GM23338 (cell line): ENCODE measurements around the gene CDHR2. TPM values are rescaled to one million over a fixed set of nuclear protein-coding genes. Genes with fewer than 3 reads are reported as not detected.
"Not testable (repeated sequence)": the region's sequence is repeated elsewhere in the genome, so short reads cannot be mapped to it uniquely, and the experiment has no call there.

Experiments
- ATAC-seq: fragments of 200-7000 bp; cut with Tn5 transposase; 3 replicates; pipeline ENCODE4 v1.9.1; 2020
- DNase-seq: peaks from one replicate; pipeline ENCODE4 v3.0.0-alpha.2; 2015; ENCODE audit warnings: low spot score
- H2AFZ ChIP-seq: fragments of 200-600 bp; sonication (generic); 2 replicates; pipeline ENCODE4 v1.8.0; 2016; ENCODE audit warnings: antibody characterized with exemption, mild to moderate bottlenecking, moderate library complexity
- H3F3A ChIP-seq: fragments of 200-600 bp; sonication (generic); replicated peaks from 2 replicates; pipeline ENCODE4 v1.8.0; 2017; ENCODE audit warnings: antibody characterized with exemption, mixed run types, low read depth
- H3K27ac ChIP-seq: fragments of 200-600 bp; sonication (generic); 2 replicates; pipeline ENCODE4 v1.6.1; 2016; ENCODE audit warnings: low read depth
- H3K27me3 ChIP-seq: fragments of 200-600 bp; sonication (generic); 2 replicates; pipeline ENCODE4 v1.8.0; 2016; ENCODE audit warnings: mild to moderate bottlenecking, mixed run types, moderate library complexity; ENCODE audit not compliant: insufficient read depth
- H3K36me3 ChIP-seq: fragments of 200-600 bp; sonication (generic); 2 replicates; pipeline ENCODE4 v1.8.0; 2016; ENCODE audit warnings: mild to moderate bottlenecking; ENCODE audit not compliant: insufficient read depth
- H3K4me1 ChIP-seq: fragments of 200-600 bp; sonication (generic); 2 replicates; pipeline ENCODE4 v1.8.0; 2016; ENCODE audit warnings: mild to moderate bottlenecking, moderate library complexity; ENCODE audit not compliant: insufficient read depth
- H3K4me2 ChIP-seq: fragments of 200-600 bp; sonication (generic); 2 replicates; pipeline ENCODE4 v1.7.1; 2017; ENCODE audit warnings: mixed run types
- H3K4me3 ChIP-seq: fragments of 200-600 bp; sonication (generic); 2 replicates; pipeline ENCODE4 v1.6.1; 2016; ENCODE audit warnings: mixed run types
- H3K79me2 ChIP-seq: fragments of 200-600 bp; sonication (generic); replicated peaks from 2 replicates; pipeline ENCODE4 v1.8.0; 2017; ENCODE audit warnings: mild to moderate bottlenecking; ENCODE audit not compliant: insufficient read depth
- H3K9me2 ChIP-seq: fragments of 200-600 bp; sonication (generic); 2 replicates; pipeline ENCODE4 v1.8.0; 2017; ENCODE audit not compliant: insufficient read depth
- H4K20me1 ChIP-seq: fragments of 200-600 bp; sonication (generic); replicated peaks from 2 replicates; pipeline ENCODE4 v1.8.0; 2017; ENCODE audit warnings: mild to moderate bottlenecking; ENCODE audit not compliant: insufficient read depth
- H3K27ac Mint-ChIP-seq: 2 replicates; pipeline ENCODE4 v1.8.0; 2020; ENCODE audit warnings: inconsistent platforms, mild to moderate bottlenecking, moderate library complexity, mixed read lengths
- H3K27me3 Mint-ChIP-seq: 3 replicates; pipeline ENCODE4 v1.8.0; 2022; ENCODE audit warnings: low read depth, mild to moderate bottlenecking, moderate library complexity, mixed read lengths, inconsistent platforms; ENCODE audit not compliant: insufficient read depth, poor library complexity
- H3K36me3 Mint-ChIP-seq: 3 replicates; pipeline ENCODE4 v1.8.0; 2021; ENCODE audit warnings: low read depth, mild to moderate bottlenecking, inconsistent platforms, moderate library complexity, mixed read lengths
- H3K4me1 Mint-ChIP-seq: 3 replicates; pipeline ENCODE4 v1.8.0; 2020; ENCODE audit warnings: mild to moderate bottlenecking, inconsistent platforms, mixed read lengths
- H3K4me3 Mint-ChIP-seq: 3 replicates; pipeline ENCODE4 v1.8.0; 2021; ENCODE audit warnings: moderate library complexity, mild to moderate bottlenecking, inconsistent platforms, mixed read lengths
- H3K9me3 Mint-ChIP-seq: 3 replicates; pipeline ENCODE4 v1.8.0; 2020; ENCODE audit warnings: moderate library complexity, mild to moderate bottlenecking, inconsistent platforms, mixed read lengths
- CREB1 ChIP-seq: fragments of 250-450 bp; sonication (Bioruptor Pico); IDR thresholded peaks from 2 replicates; pipeline ENCODE4 v1.5.0; 2020; ENCODE audit warnings: low read depth, mild to moderate bottlenecking, moderate library complexity
- EZH2 ChIP-seq: fragments of 200-600 bp; sonication (generic); IDR thresholded peaks from one replicate; pipeline ENCODE4 v1.8.0; 2017; ENCODE audit warnings: antibody characterized with exemption, mild to moderate bottlenecking, low read depth; ENCODE audit not compliant: unreplicated experiment
- EZH2phosphoT487 ChIP-seq: fragments of 200-600 bp; sonication (generic); IDR thresholded peaks from one replicate; pipeline ENCODE4 v1.8.1; 2018; ENCODE audit warnings: antibody characterized with exemption; ENCODE audit not compliant: unreplicated experiment
- NANOG ChIP-seq: IDR thresholded peaks from 2 replicates; pipeline ENCODE4 v1.6.1; 2016; ENCODE audit warnings: antibody characterized with exemption, borderline replicate concordance
- POLR2AphosphoS5 ChIP-seq: IDR thresholded peaks from 2 replicates; pipeline ENCODE4 v1.6.1; 2016; ENCODE audit warnings: antibody characterized with exemption, low read depth
- polyA plus RNA-seq: library from polyadenylated mRNA; unstranded; fragments of >200 nt; fragmentation: Nextera tagmentation; extraction: Ambion mirVana; gene quantifications from 2 replicates; pipeline ENCODE4 v1.2.1, GENCODE V29; 2016
- total RNA-seq: library from RNA; depleted of rRNA; stranded (reverse); fragments of >200 nt; shearing (Covaris generic); gene quantifications from 2 replicates; pipeline ENCODE4 v1.2.3, GENCODE V29; 2014
- TF ChIP-seq, protein P1 (sequence below), 2 experiments: fragments of 200-600 bp in 1 of 2; sonication (generic) in 1 of 2; conservative IDR thresholded peaks; 2 replicates each; pipeline versions ENCODE4 v1.5.1 to v1.6.1; 2016 to 2017; ENCODE audit warnings: antibody characterized with exemption in 2 of 2, low read depth in 2 of 2, mild to moderate bottlenecking in 2 of 2, moderate library complexity in 1 of 2
- TF ChIP-seq, protein P2 (sequence below): fragments of 250-450 bp; sonication (Bioruptor Pico); IDR thresholded peaks from 2 replicates; pipeline ENCODE4 v1.5.0; 2020; ENCODE audit warnings: mild to moderate bottlenecking, moderate library complexity

The CDHR2 gene
- total and polyA plus RNA-seq, 2 experiments from 2014 or later = not detected

DNA sequence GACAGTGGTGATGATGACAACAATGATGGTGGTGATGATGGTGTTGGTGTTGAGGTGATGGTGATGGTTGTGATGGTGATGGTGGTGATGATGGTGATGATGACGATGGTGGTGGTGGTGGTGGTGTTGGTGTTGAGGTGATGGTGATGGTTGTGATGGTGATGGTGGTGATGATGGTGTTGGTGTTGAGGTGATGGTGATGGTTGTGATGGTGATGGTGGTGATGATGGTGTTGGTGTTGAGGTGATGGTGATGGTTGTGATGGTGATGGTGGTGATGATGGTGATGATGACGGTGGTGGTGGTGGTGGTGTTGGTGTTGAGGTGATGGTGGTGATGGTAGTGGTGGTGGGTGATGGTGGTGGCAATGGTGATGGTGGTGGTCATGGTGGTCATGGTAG is 42.5 kb downstream of the CDHR2 start:
- not testable (repeated sequence) for H4K20me1 ChIP-seq, H3K27ac Mint-ChIP-seq, H3K4me1 ChIP-seq, H3K4me3 ChIP-seq, H3K4me3 Mint-ChIP-seq, H3K27me3 ChIP-seq, H3F3A ChIP-seq, H3K36me3 ChIP-seq, H3K79me2 ChIP-seq, ATAC-seq, H3K4me1 Mint-ChIP-seq, H3K36me3 Mint-ChIP-seq, H3K9me2 ChIP-seq, H2AFZ ChIP-seq, H3K27ac ChIP-seq, DNase-seq, H3K4me2 ChIP-seq
- Mint-ChIP-seq H3K27me3 (peaks cover 28% of the 10 kb centered on the region), H3K9me3 (peaks cover 17% of the 10 kb centered on the region)
- peak; percentile 37 for TF ChIP-seq EZH2phosphoT487

DNA sequence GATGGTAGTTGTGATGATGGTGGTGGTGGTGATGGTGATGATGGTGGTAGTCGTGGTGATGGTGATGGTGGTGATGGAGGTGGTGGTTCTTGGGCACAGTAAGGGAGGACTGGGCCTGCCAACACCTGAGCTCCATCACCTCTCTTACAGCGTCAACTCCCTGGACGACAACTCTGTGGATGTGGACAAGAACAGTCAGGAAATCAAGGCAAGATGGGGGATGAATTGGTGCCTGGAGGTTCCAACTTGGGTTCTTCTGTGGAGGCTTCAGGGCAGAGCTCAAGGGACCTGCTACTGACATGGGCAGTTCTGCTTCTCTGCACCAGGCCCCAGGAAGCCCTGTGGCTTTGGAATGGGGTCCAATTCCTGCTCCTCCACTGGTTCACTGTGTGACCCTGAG is 43.4 kb downstream of the CDHR2 start:
- Histone ChIP-seq H3K4me3 (no peak overlapping the region), H3K79me2 (no peaks in the 10 kb centered on the region), H3K27ac (no peak overlapping the region), H2AFZ (no peak overlapping the region), H3F3A (peaks cover 3% of the 10 kb centered on the region; the same call in 1 of the 2 replicates), H3K36me3 (no peaks in the 10 kb centered on the region), H3K4me1 (no peaks in the 10 kb centered on the region), H3K27me3 (peaks cover 9% of the 10 kb centered on the region), H4K20me1 (no peaks in the 10 kb centered on the region), H3K4me2 (no peak overlapping the region), H3K9me2 (peaks cover 9% of the 10 kb centered on the region)
- no peak for DNase-seq
- Mint-ChIP-seq H3K27me3 (peaks cover 28% of the 10 kb centered on the region), H3K27ac (no peak overlapping the region), H3K4me3 (no peak overlapping the region), H3K9me3 (peaks cover 17% of the 10 kb centered on the region), H3K36me3 (peaks cover 6% of the 10 kb centered on the region; the same call in 2 of the 3 replicates), H3K4me1 (no peaks in the 10 kb centered on the region; the same call in 2 of the 3 replicates)
- ATAC-seq = no peak
- TF ChIP-seq POLR2AphosphoS5 (no peak), CREB1 (CRISPR knock-in tag) (no peak)

DNA sequence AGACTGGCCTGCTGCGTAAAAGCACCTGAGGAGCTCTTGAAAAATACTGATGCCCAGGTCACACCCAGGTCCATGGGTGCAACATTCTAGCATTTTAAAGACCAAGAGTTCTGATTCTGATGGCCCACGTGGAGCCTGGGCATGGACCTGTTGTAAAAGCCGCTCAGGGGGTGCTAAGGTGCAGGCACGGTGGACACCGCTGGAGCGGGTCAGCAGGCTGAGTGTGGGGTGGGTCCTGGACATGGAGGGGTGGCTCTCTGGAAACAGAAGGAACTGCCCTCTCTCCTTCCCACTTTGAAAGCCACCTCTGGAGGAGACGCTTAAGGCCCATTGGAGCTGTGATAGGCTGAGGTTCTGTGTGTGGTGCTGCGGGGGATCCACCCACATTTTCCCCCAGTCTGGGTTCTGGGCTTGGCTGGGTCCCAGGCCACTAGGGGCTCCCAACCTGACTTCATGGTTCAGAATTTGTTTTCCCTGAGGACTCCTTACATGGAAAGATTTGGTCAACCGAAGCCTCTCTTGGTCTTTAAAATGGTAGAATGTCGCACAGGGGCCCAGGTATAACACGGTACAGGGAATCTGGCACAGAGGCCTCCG is 44.2 kb downstream of the CDHR2 start:
- Mint-ChIP-seq H3K27ac (no peak overlapping the region), H3K4me1 (no peaks in the 10 kb centered on the region; the same call in 2 of the 3 replicates), H3K9me3 (peaks cover 14% of the 10 kb centered on the region), H3K4me3 (no peak overlapping the region), H3K27me3 (peaks cover 26% of the 10 kb centered on the region), H3K36me3 (peaks cover 9% of the 10 kb centered on the region)
- Histone ChIP-seq H2AFZ (no peak overlapping the region), H3K79me2 (no peaks in the 10 kb centered on the region), H3K9me2 (peaks cover 9% of the 10 kb centered on the region), H3K27ac (no peak overlapping the region), H3K4me3 (no peak overlapping the region), H3F3A (peaks cover 3% of the 10 kb centered on the region; the same call in 1 of the 2 replicates), H3K27me3 (peaks cover 16% of the 10 kb centered on the region), H3K4me1 (no peaks in the 10 kb centered on the region), H3K4me2 (no peak overlapping the region), H3K36me3 (no peaks in the 10 kb centered on the region), H4K20me1 (no peaks in the 10 kb centered on the region)
- ATAC-seq (no peak), DNase-seq (no peak)
- TF ChIP-seq, protein P1, sequence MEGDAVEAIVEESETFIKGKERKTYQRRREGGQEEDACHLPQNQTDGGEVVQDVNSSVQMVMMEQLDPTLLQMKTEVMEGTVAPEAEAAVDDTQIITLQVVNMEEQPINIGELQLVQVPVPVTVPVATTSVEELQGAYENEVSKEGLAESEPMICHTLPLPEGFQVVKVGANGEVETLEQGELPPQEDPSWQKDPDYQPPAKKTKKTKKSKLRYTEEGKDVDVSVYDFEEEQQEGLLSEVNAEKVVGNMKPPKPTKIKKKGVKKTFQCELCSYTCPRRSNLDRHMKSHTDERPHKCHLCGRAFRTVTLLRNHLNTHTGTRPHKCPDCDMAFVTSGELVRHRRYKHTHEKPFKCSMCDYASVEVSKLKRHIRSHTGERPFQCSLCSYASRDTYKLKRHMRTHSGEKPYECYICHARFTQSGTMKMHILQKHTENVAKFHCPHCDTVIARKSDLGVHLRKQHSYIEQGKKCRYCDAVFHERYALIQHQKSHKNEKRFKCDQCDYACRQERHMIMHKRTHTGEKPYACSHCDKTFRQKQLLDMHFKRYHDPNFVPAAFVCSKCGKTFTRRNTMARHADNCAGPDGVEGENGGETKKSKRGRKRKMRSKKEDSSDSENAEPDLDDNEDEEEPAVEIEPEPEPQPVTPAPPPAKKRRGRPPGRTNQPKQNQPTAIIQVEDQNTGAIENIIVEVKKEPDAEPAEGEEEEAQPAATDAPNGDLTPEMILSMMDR (conservative IDR thresholded peaks at IDR 0.05; ENCODE audit: low read depth in 2 of 2) = peak; percentile 10 to 28; a peak in 1 of 4 replicates
- TF ChIP-seq, protein P2, sequence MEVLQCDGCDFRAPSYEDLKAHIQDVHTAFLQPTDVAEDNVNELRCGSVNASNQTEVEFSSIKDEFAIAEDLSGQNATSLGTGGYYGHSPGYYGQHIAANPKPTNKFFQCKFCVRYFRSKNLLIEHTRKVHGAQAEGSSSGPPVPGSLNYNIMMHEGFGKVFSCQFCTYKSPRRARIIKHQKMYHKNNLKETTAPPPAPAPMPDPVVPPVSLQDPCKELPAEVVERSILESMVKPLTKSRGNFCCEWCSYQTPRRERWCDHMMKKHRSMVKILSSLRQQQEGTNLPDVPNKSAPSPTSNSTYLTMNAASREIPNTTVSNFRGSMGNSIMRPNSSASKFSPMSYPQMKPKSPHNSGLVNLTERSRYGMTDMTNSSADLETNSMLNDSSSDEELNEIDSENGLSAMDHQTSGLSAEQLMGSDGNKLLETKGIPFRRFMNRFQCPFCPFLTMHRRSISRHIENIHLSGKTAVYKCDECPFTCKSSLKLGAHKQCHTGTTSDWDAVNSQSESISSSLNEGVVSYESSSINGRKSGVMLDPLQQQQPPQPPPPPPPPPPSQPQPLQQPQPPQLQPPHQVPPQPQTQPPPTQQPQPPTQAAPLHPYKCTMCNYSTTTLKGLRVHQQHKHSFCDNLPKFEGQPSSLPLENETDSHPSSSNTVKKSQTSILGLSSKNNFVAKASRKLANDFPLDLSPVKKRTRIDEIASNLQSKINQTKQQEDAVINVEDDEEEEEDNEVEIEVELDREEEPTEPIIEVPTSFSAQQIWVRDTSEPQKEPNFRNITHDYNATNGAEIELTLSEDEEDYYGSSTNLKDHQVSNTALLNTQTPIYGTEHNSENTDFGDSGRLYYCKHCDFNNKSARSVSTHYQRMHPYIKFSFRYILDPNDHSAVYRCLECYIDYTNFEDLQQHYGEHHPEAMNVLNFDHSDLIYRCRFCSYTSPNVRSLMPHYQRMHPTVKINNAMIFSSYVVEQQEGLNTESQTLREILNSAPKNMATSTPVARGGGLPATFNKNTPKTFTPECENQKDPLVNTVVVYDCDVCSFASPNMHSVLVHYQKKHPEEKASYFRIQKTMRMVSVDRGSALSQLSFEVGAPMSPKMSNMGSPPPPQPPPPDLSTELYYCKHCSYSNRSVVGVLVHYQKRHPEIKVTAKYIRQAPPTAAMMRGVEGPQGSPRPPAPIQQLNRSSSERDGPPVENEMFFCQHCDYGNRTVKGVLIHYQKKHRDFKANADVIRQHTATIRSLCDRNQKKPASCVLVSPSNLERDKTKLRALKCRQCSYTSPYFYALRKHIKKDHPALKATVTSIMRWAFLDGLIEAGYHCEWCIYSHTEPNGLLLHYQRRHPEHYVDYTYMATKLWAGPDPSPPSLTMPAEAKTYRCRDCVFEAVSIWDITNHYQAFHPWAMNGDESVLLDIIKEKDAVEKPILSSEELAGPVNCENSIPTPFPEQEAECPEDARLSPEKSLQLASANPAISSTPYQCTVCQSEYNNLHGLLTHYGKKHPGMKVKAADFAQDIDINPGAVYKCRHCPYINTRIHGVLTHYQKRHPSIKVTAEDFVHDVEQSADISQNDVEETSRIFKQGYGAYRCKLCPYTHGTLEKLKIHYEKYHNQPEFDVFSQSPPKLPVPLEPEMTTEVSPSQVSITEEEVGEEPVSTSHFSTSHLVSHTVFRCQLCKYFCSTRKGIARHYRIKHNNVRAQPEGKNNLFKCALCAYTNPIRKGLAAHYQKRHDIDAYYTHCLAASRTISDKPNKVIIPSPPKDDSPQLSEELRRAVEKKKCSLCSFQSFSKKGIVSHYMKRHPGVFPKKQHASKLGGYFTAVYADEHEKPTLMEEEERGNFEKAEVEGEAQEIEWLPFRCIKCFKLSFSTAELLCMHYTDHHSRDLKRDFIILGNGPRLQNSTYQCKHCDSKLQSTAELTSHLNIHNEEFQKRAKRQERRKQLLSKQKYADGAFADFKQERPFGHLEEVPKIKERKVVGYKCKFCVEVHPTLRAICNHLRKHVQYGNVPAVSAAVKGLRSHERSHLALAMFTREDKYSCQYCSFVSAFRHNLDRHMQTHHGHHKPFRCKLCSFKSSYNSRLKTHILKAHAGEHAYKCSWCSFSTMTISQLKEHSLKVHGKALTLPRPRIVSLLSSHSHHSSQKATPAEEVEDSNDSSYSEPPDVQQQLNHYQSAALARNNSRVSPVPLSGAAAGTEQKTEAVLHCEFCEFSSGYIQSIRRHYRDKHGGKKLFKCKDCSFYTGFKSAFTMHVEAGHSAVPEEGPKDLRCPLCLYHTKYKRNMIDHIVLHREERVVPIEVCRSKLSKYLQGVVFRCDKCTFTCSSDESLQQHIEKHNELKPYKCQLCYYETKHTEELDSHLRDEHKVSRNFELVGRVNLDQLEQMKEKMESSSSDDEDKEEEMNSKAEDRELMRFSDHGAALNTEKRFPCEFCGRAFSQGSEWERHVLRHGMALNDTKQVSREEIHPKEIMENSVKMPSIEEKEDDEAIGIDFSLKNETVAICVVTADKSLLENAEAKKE (CRISPR knock-in tag) = no peak
- TF ChIP-seq CREB1 (CRISPR knock-in tag) (no peak), EZH2 (no peak), NANOG (no peak)
